HepG2 (cell line): ENCODE data around the gene HINFP. TPM values are rescaled to one million over a fixed set of nuclear protein-coding genes. Genes with fewer than 3 reads are reported as not detected.

Source experiments
- CREB3 ChIP-seq: sonication (generic); formaldehyde crosslinking; IDR thresholded peaks from 2 replicates; pipeline ENCODE4 v1.5.0; 2020; ENCODE audit warnings: missing genetic modification reagents
- ESRRA ChIP-seq: sonication (generic); formaldehyde crosslinking; IDR thresholded peaks from 2 replicates; pipeline ENCODE4 v1.5.1; 2020; ENCODE audit warnings: mild to moderate bottlenecking, low read depth, missing genetic modification reagents
- FOXO4 ChIP-seq: sonication (generic); formaldehyde crosslinking; conservative IDR thresholded peaks from 2 replicates; pipeline ENCODE4 v1.8.1; 2023; ENCODE audit warnings: missing genetic modification reagents
- HINFP ChIP-seq: sonication (generic); formaldehyde crosslinking; IDR thresholded peaks from 2 replicates; pipeline ENCODE4 v1.4.0; 2020; ENCODE audit warnings: low read depth, mild to moderate bottlenecking, missing genetic modification reagents
- KDM1A ChIP-seq: IDR thresholded peaks from 2 replicates; pipeline ENCODE4 v1.6.1; 2016; ENCODE audit warnings: missing compliant biosample characterization
- MEF2D ChIP-seq: sonication (generic); formaldehyde crosslinking; IDR thresholded peaks from 2 replicates; pipeline ENCODE4 v1.5.1; 2020; ENCODE audit warnings: mild to moderate bottlenecking, missing genetic modification reagents
- MIER2 ChIP-seq: IDR thresholded peaks from 2 replicates; pipeline ENCODE4 v1.6.1; 2016; ENCODE audit warnings: missing biosample characterization, missing genetic modification reagents
- NKX3-1 ChIP-seq: sonication (generic); formaldehyde crosslinking; IDR thresholded peaks from 2 replicates; pipeline ENCODE4 v1.5.0; 2020; ENCODE audit warnings: missing genetic modification reagents
- SMC3 ChIP-seq: IDR thresholded peaks from 2 replicates; pipeline ENCODE4 v1.6.1; 2011; ENCODE audit warnings: low read length, improper control_type of control experiment
- XRCC5 ChIP-seq: fragments of 200-400 bp; formaldehyde crosslinking; optimal IDR thresholded peaks from 2 replicates; pipeline ENCODE3; 2017; ENCODE audit warnings: mild to moderate bottlenecking, low read length
- ZNF280D ChIP-seq: sonication (generic); formaldehyde crosslinking; IDR thresholded peaks from 2 replicates; pipeline ENCODE4 v1.5.1; 2020; ENCODE audit warnings: mild to moderate bottlenecking, missing genetic modification reagents
- ZNF30 ChIP-seq: sonication (generic); formaldehyde crosslinking; IDR thresholded peaks from 2 replicates; pipeline ENCODE4 v1.5.0; 2020; ENCODE audit warnings: mild to moderate bottlenecking, missing genetic modification reagents
- ZNF441 ChIP-seq: sonication (generic); formaldehyde crosslinking; IDR thresholded peaks from 2 replicates; pipeline ENCODE4 v1.7.0; 2021; ENCODE audit warnings: missing genetic modification reagents, borderline replicate concordance
- ZNF576 ChIP-seq: sonication (generic); formaldehyde crosslinking; IDR thresholded peaks from 2 replicates; pipeline ENCODE4 v1.4.0; 2020; ENCODE audit warnings: mild to moderate bottlenecking, missing genetic modification reagents
- ZNF678 ChIP-seq: sonication (generic); formaldehyde crosslinking; IDR thresholded peaks from 2 replicates; pipeline ENCODE4 v1.4.0; 2020; ENCODE audit warnings: mild to moderate bottlenecking, missing genetic modification reagents
- ZNF724P ChIP-seq: sonication (generic); formaldehyde crosslinking; IDR thresholded peaks from 2 replicates; pipeline ENCODE4 v1.8.0; 2022; ENCODE audit warnings: missing genetic modification reagents, borderline replicate concordance
- ZNF749 ChIP-seq: sonication (generic); formaldehyde crosslinking; IDR thresholded peaks from 2 replicates; pipeline ENCODE4 v1.8.0; 2022; ENCODE audit warnings: mild to moderate bottlenecking, missing genetic modification reagents, moderate library complexity, borderline replicate concordance
- ZUFSP ChIP-seq: sonication (generic); formaldehyde crosslinking; IDR thresholded peaks from 2 replicates; pipeline ENCODE4 v1.9.0; 2021; ENCODE audit warnings: missing genetic modification reagents, mild to moderate bottlenecking, borderline replicate concordance
- polyA plus RNA-seq, 8 experiments: library from polyadenylated mRNA; depleted of rRNA in 3 of 8; stranded (reverse) in 7 of 8; unstranded in 1 of 8; fragments of >200 nt; fragmentation: Illumina TruSeq in 4 of 8; extraction: Trizol in 4 of 8; gene quantifications; 2 replicates each; pipeline versions ENCODE4 v1.2.1 to v1.2.3, GENCODE V29; 2011 to 2016; ENCODE audit warnings: low read depth in 4 of 8, missing spikeins in 1 of 8, mixed read lengths in 1 of 8; ENCODE audit not compliant: insufficient read depth in 1 of 8
- total RNA-seq, 5 experiments: library from RNA; depleted of rRNA; stranded (reverse); fragments of >200 nt; fragmentation: Illumina TruSeq; extraction: Trizol; gene quantifications; 2 replicates each; pipeline ENCODE4 v1.2.3, GENCODE V29; 2016; ENCODE audit warnings: low read depth in 1 of 5

HINFP gene
- total and polyA plus RNA-seq, 2 of the 13 experiments (the other 11 are each of a cell fraction or from before 2014, with no cell fraction given) = 15.1 to 21.4 TPM

GRCh38 chr11:119095066-119095880, 26.1 kb upstream of the HINFP start (continued):
- TF ChIP-seq ZNF724P (CRISPR knock-in tag) (peak; percentile 80; the same call in 1 of the 2 replicates), ZNF576 (CRISPR knock-in tag) (no peak), ZNF280D (CRISPR knock-in tag) (peak; percentile 46; the same call in 1 of the 2 replicates), NKX3-1 (CRISPR knock-in tag) (peak; percentile 95), MEF2D (CRISPR knock-in tag) (no peak), ZNF30 (CRISPR knock-in tag) (peak; percentile 96), ESRRA (CRISPR knock-in tag) (peak; percentile 63), HINFP (CRISPR knock-in tag) (peak; percentile 68), KDM1A (CRISPR knock-in tag) (no peak), MIER2 (CRISPR knock-in tag) (no peak), XRCC5 (peak; percentile 43), CREB3 (CRISPR knock-in tag) (no peak), ZNF678 (CRISPR knock-in tag) (no peak), ZNF749 (CRISPR knock-in tag) (peak; percentile 98; the same call in 1 of the 2 replicates), FOXO4 (CRISPR knock-in tag) (0 out of 2 replicates have a peak, but pooled peaks have one; percentile 97), SMC3 (no peak), ZUFSP (no peak), ZNF441 (CRISPR knock-in tag) (0 out of 2 replicates have a peak, but pooled peaks have one; percentile 56)
